SH-SY5Y (cell line): ENCODE measurements around the gene ZBTB4.

Experiments
- GATA2 ChIP-seq: IDR thresholded peaks from 2 replicates; pipeline ENCODE4 v1.6.1; 2011; ENCODE audit warnings: mild to moderate bottlenecking, low read depth, low read length
- GATA3 ChIP-seq: IDR thresholded peaks from 2 replicates; pipeline ENCODE4 v1.6.1; 2011; ENCODE audit warnings: low read depth, mild to moderate bottlenecking, low read length, moderate library complexity

GRCh38 chr17:7471729-7472128, 7.7 kb downstream of the ZBTB4 start:
- TF ChIP-seq GATA3 (no peak), GATA2 (no peak)
